ENCODE results near the gene IFI27L2. TPM values are rescaled to one million over a fixed set of nuclear protein-coding genes. Genes with fewer than 3 reads are reported as not detected.
A peak's percentile ranks its signal among the peaks of the same experiment; 100 is the strongest.

IFI27L2 gene
- total RNA-seq, 3 donors from 2014 or later (not counting 1 experiment from before 2014, with no cell fraction given) = 36.3 to 55.1 (median 39.8) TPM

- Mint-ChIP-seq H3K4me1 (peaks cover 21 to 22% of the 10 kb centered on the region in 2 donors), H3K9me3 (no peaks in the 10 kb centered on the region), H3K27me3 (ENCODE audit: low read depth in 2 of 2) (peaks cover 4 to 15% of the 10 kb centered on the region in 2 donors), H3K4me3 (no peak overlapping the region), H3K36me3 (no peaks in the 10 kb centered on the region), H3K27ac (peak overlapping the region in 1 of 2 donors; percentile 44)
- intact Hi-C loops (cut with micrococcal nuclease) = no loop called here
- ATAC-seq (no peak), DNase-seq (no peak)
- Histone ChIP-seq H3K36me3 (ENCODE audit: control insufficient read depth, insufficient read depth, low read length) (no peaks in the 10 kb centered on the region), H3K4me1 (ENCODE audit: control insufficient read depth, insufficient read depth, low read length) (peaks cover 14% of the 10 kb centered on the region), H3K27ac (ENCODE audit: low read length) (no peak overlapping the region), H3K9me3 (ENCODE audit: control insufficient read depth, insufficient read depth, low read length) (no peaks in the 10 kb centered on the region), H3K27me3 (ENCODE audit: control insufficient read depth, insufficient read depth, low read length) (no peaks in the 10 kb centered on the region), H3K4me3 (ENCODE audit: low read length) (no peak overlapping the region)
- TF ChIP-seq CTCF (IDR thresholded peaks at IDR 0.05) = no peak
- 90% methylated on average over 6 of the region's 6 CpGs for WGBS (ENCODE audit: insufficient coverage)
Measured at GRCh38 chr14:94125659-94126418, 3.6 kb downstream of the IFI27L2 start.

GRCh38 chr14:94124582-94125377 is 4.6 kb downstream of the IFI27L2 start:
- 90% methylated on average over 7 of the region's 9 CpGs for WGBS (ENCODE audit: insufficient coverage)
- H3K36me3 ChIP-seq (ENCODE audit: control insufficient read depth, insufficient read depth, low read length) = no peaks in the 10 kb centered on the region
- peaks cover 6 to 17% of the 10 kb centered on the region in 2 donors for H3K27me3 Mint-ChIP-seq (ENCODE audit: low read depth in 2 of 2)
- no peak overlapping the region for H3K27ac Mint-ChIP-seq
- H3K4me3 ChIP-seq (ENCODE audit: low read length) = no peak overlapping the region
- no peak overlapping the region for H3K4me3 Mint-ChIP-seq
- intact Hi-C loops (cut with micrococcal nuclease) = no loop called here
- TF ChIP-seq CTCF (IDR thresholded peaks at IDR 0.05) = no peak
- ATAC-seq (no peak), DNase-seq (no peak)
- H3K27me3 ChIP-seq (ENCODE audit: control insufficient read depth, insufficient read depth, low read length) = no peaks in the 10 kb centered on the region
- H3K9me3 Mint-ChIP-seq = no peaks in the 10 kb centered on the region
- peaks cover 6% of the 10 kb centered on the region for H3K9me3 ChIP-seq (ENCODE audit: control insufficient read depth, insufficient read depth, low read length)
- H3K36me3 Mint-ChIP-seq = no peaks in the 10 kb centered on the region
- peaks cover 13 to 15% of the 10 kb centered on the region in 2 donors for H3K4me1 Mint-ChIP-seq
- H3K27ac ChIP-seq (ENCODE audit: low read length) = no peak overlapping the region
- H3K4me1 ChIP-seq (ENCODE audit: control insufficient read depth, insufficient read depth, low read length) = peaks cover 10% of the 10 kb centered on the region

GRCh38 chr14:94123868-94124267 is 5.5 kb downstream of the IFI27L2 start:
- peaks cover 10% of the 10 kb centered on the region for H3K9me3 ChIP-seq (ENCODE audit: control insufficient read depth, insufficient read depth, low read length)
- no peak overlapping the region for H3K27ac ChIP-seq (ENCODE audit: low read length)
- H3K4me3 Mint-ChIP-seq = no peak overlapping the region
- H3K27me3 Mint-ChIP-seq (ENCODE audit: low read depth in 2 of 2) = peaks cover 11 to 17% of the 10 kb centered on the region in 2 donors
- intact Hi-C loops (cut with micrococcal nuclease) = no loop called here
- peaks cover 6% of the 10 kb centered on the region for H3K4me1 ChIP-seq (ENCODE audit: control insufficient read depth, insufficient read depth, low read length)
- TF ChIP-seq CTCF (IDR thresholded peaks at IDR 0.05) = no peak
- WGBS (ENCODE audit: insufficient coverage) = no CpG with 5 or more reads among the region's 1 CpG
- no peaks in the 10 kb centered on the region for H3K27me3 ChIP-seq (ENCODE audit: control insufficient read depth, insufficient read depth, low read length)
- H3K4me1 Mint-ChIP-seq = peaks cover 6% of the 10 kb centered on the region in 2 donors
- H3K36me3 ChIP-seq (ENCODE audit: control insufficient read depth, insufficient read depth, low read length) = no peaks in the 10 kb centered on the region
- H3K27ac Mint-ChIP-seq = no peak overlapping the region
- H3K9me3 Mint-ChIP-seq = no peaks in the 10 kb centered on the region
- no peak for ATAC-seq
- no peaks in the 10 kb centered on the region for H3K36me3 Mint-ChIP-seq
- no peak for DNase-seq
- no peak overlapping the region for H3K4me3 ChIP-seq (ENCODE audit: low read length)

All from natural killer cell (primary cell).